HG03342 (cell line): ENCODE measurements around the gene GNG7.
"Not testable (repeated sequence)": the region's sequence is repeated elsewhere in the genome, so short reads cannot be mapped to it uniquely, and the experiment has no call there.

Experiments used
- ATAC-seq: cut with Tn5 transposase; IDR thresholded peaks from one replicate; pipeline ENCODE4 v1.9.1; 2021; ENCODE audit warnings: mild to moderate bottlenecking, moderate library complexity; ENCODE audit not compliant: unreplicated experiment

GNG7 gene

DNA sequence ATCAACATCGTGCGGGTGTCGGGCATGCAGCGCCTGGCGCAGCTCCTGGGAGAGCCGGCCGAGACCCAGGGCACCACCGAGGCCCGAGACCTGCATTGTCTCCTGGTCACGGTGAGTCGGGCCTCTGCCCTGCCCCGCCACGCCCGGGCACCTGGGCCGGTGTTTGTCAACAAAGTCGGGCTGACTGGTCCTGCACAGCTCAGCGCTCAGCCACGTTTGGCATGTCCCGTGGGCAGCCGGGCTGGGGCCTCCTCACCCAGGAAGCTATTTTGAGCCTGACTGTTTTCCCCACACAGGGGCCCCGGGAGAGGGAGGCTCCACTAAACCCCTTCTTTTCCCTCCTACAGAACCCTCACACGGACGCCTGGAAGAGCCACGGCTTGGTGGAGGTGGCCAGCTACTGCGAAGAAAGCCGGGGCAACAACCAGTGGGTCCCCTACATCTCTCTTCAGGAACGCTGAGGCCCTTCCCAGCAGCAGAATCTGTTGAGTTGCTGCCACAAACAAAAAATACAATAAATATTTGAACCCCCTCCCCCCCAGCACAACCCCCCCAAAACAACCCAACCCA is 225.3 kb downstream of the GNG7 start:
- ATAC-seq, result no peak

DNA sequence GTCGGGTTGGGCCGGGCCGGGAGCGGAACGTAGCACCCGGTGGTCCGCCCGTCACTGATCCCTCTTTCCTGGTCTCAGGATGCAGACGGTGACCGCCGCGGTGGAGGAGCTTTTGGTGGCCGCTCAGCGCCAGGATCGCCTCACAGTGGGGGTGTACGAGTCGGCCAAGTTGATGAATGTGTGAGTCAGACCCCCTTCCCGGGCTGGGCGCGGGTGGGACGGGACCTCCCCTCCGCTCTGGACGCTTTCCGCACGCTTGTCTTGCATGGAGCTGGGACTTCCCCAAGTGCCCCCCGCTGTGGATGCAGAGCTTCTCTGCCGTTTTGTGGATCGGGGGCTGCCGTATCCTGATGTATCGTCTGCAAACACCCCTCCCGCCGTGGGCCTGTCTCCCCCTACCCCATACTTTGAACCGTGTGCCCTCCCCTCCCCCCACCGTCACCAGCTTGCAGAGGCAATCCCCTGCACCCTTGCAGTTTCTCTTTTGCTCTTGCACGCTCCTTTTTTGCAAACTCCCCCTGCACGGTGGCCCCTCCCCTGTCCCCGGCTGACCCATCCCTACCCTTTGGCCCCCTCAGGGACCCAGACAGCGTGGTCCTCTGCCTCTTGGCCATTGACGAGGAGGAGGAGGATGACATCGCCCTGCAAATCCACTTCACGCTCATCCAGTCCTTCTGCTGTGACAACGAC is 225.9 kb downstream of the GNG7 start:
- ATAC-seq, result peak; percentile 9

DNA sequence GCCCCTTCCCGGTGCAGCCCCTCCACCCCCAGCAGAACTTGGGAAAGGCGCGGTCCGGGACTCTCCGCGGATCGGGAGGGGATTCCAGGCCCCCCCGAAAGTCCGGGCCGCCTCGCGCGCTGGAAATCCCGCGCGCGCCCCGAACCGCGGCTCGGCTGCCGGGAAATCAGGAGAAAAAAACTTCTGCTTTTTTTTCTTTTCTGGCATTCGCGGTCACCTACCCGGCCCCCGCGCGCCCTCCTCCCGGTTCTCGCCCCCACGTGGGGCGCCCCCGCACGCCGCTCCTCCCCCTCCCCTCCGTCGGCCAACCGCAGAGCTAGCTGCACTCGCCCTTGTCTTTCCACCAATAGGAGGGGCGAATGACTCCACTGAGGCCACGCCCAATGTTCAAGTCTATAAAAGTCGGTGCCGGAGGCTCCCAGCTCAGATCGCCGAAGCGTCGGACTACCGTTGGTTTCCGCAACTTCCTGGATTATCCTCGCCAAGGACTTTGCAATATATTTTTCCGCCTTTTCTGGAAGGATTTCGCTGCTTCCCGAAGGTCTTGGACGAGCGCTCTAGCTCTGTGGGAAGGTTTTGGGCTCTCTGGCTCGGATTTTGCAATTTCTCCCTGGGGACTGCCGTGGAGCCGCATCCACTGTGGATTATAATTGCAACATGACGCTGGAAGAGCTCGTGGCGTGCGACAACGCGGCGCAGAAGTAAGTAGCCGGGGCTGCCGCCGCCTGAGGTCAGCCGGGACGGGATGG is 226.6 kb downstream of the GNG7 start, which contains the start of gene GADD45B:
GADD45B (plus strand) TSS at position 426 of the 749 bp plus-strand sequence; CDS start at position 658, 232 bp downstream.
- peak; percentile 44 for ATAC-seq

GRCh38 chr19:2475018-2475701 is 227.3 kb downstream of the GNG7 start:
- peak; percentile 7 for ATAC-seq

GRCh38 chr19:2474232-2475017 is 228.1 kb downstream of the GNG7 start:
- peak; percentile 25 for ATAC-seq

DNA sequence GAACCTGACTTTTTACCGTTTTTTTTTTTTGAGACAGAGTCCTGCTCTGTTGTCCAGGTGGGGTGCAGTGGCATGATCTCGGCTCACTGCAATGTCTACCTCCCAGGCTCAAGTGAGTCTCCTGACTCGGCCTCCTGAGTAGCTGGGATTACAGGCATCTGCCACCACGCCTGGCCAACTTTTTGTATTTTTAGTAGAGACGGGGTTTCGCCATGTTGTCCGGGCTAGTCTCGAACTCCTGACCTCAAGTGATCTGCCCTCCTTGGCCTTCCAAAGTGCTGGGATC is 232.6 kb downstream of the GNG7 start:
- ATAC-seq, result not testable (repeated sequence)

- ATAC-seq, result no peak
These were observed 233.2 kb downstream of the GNG7 start for GRCh38 chr19:2469102-2469914.

GRCh38 chr19:2468596-2468995 is 233.9 kb downstream of the GNG7 start:
- no peak for ATAC-seq

- ATAC-seq, result no peak
These were observed 238.1 kb downstream of the GNG7 start for GRCh38 chr19:2464389-2464788.

- ATAC-seq, result not testable (repeated sequence)
These were observed 238.8 kb downstream of the GNG7 start for GRCh38 chr19:2463694-2464093.

DNA sequence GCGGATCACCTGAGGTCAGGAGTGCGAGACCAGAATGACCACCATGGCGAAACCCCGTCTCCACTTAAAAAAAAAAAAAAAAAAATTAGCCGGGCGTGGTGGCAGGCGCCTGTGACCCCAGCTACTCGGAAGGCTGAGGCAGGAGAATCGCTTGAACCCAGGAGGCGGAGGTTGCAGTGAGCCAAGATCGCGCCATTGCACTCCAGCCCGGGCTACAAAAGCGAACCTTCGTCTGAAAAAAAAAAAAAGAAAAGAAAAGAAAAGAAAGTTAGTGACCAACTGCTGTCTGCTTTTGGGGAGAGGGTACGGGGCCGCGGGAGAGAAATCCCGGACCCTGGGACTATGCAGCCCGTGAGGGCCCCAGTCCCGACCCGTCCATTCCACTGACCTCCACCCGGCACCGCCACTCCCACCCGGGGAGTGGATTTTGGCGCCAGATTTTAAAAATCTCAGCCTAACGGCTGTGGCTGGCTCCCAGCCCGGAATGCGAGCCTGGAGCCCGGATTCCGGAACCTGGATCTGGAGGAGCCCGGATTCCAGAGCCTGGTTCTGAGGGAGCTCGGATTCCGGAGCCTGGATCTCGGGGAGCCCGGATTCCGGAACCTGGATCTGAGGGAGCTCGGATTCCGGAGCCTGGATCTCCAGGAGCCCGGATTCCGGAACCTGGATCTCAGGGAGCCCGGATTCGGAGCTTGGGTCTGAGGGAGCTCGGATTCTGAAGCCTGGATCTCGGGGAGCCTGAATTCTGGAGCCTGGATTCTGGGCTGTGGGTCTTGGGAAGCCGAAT is 239.7 kb downstream of the GNG7 start:
- no peak for ATAC-seq

DNA sequence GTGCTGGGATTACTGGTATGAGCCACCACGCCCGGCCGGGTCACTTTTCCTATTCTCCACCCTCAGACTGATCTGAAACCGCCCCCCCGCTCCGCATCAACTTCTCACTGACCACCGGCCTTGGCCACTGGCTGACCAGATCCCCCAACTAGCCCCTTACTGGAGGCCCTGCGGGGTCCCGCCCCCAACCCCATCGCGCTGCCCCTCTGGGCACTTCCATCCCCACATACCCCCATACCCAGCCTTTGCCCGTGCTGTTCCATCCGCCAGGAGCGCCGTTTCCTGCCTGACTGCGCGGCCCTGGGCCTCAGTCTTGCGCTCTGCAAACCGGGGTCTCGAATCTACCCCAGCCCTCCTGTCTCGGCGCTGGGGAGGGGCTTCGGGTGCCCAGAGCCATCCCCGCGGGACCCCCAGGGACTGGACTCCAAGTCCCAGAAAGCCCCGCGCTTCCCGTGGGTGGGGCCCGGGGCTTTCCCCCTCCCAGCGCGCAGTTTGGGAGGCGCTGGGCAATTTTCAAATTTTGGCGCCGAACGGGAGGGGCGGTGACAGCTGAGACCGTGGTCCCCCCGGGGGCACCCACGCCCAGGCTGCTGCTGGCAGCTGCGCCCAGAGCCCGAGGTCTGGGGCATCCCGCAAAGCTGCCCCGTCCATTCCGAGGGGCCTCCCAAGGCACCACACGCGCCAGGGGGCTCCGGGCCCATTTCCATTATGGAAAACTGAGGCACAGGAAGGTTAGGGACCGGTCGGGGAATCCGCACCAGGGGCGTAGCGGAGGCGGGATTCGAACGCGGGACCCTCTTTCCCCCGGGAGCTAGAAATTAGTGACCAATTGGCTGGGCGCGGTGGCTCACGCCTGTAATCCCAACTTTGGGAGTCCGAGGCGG is 240.5 kb downstream of the GNG7 start:
- no peak for ATAC-seq
